ENCODE measurements around the gene SPNS1.
A peak's percentile ranks its signal among the peaks of the same experiment; 100 is the strongest.
"Not testable (repeated sequence)": the region's sequence is repeated elsewhere in the genome, so short reads cannot be mapped to it uniquely, and the experiment has no call there.

The SPNS1 gene

DNA sequence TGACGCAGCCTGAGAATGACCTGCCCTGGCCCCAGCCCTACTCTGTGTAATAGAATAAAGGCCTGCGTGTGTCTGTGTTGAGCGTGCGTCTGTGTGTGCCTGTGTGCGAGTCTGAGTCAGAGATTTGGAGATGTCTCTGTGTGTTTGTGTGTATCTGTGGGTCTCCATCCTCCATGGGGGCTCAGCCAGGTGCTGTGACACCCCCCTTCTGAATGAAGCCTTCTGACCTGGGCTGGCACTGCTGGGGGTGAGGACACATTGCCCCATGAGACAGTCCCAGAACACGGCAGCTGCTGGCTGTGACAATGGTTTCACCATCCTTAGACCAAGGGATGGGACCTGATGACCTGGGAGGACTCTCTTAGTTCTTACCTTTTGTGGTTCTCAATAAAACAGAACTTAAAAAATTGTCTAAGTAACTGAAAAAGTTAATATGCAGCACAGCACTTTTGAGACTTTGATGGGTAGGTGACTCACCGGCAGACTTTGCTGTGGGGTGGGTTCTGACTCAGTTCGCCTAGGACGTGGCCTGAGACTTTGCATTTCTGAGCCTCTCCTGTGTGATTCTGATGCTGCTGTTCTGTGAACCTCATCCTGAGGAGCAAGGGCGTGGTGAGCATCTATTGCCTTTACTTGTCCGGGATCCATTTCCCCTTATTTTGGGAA is 15.9 kb downstream of the SPNS1 start:
- DNase-seq: peak in 1 of 5 donors; percentile 78

- no peak for DNase-seq
Observed at GRCh38 chr16:28991687-28992086, 17.1 kb downstream of the SPNS1 start.

DNA sequence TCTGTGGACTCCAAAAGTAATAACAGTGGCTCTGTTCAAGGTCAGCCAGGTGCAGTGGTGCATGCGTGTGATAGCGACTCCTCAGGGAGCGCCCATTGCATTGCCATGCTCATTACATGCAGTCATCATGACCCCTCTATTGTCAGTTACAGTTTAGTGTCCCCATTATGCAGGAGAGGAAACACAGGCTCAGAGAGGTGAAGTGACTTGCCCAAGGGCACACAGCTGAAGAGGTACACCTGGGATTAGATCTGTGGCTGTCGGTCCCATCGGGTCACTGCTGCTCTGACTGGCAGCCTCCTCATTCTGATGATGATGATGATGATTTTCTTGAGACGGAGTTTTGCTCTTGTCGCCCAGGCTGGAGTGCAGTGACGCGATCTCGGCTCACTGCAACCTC is 17.9 kb downstream of the SPNS1 start:
- no peak for DNase-seq

DNA sequence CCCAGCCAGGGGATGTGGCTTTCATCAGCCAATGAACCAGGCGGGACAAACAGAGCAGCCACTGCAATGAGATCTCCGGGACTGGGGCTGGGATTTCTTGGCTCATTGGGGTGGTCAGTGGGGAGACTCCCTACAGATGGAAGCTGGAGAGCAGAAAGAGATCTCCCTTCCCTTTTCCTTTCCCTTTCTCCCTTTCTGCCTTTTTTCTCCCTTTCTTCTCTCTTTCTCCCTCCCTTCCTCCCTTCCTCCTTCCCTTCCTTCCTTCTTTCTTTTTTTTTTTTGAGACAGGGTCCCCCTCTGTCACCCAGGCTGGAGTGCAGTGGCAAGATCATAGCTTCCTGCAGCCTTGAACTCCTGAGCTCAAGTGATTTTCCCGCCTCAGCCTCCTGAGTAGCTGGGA is 24.3 kb downstream of the SPNS1 start:
- no peak for DNase-seq

GRCh38 chr16:28999577-28999976 is 25.0 kb downstream of the SPNS1 start:
- DNase-seq: no peak

GRCh38 chr16:29000019-29000418 is 25.4 kb downstream of the SPNS1 start:
- DNase-seq: no peak

GRCh38 chr16:29004496-29005139 is 30.0 kb downstream of the SPNS1 start:
- not testable (repeated sequence) for DNase-seq

DNA sequence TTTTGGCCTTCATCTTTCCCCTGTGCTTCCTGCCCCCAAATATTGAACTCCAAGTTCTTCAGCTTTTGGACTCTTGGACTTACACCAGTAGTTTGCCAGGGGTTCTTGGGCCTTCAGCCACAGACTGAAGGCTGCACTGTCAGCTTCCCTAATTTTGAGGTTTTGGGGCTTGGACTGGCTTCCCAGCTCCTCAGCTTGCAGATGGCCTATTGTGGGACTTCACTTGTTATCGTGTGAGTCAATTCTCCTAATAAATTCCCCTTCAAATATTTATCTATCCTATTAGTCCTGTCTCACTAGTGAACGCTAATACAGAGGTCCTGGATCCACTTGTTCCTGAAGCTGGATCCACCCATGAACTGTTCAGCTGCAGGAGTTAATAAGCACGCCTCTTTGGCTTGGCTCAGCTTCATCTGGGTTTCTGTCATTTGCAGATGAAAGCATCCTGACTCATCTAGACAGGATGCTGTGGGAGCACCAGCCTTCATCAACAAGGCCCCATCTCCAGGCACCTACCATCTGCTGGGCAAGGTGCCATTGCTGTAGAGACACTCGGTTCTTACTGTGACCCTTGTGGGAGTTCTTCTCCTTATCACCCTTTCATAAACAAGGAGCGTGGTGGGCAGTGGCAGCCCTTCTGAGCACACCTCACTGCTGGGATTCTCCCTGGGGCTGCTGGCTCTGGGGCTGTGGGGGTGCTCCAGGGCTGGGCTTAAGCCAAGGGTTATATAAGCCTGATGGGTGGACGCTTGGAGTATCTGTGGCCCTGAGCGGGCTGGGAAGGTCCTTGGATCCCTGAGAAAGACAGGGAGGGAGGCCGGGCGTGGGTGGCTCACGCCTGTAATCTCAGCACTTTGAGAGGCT is 33.4 kb downstream of the SPNS1 start:
- DNase-seq: peak in 3 of 5 donors; percentile 49 to 91 (median 52)

DNA sequence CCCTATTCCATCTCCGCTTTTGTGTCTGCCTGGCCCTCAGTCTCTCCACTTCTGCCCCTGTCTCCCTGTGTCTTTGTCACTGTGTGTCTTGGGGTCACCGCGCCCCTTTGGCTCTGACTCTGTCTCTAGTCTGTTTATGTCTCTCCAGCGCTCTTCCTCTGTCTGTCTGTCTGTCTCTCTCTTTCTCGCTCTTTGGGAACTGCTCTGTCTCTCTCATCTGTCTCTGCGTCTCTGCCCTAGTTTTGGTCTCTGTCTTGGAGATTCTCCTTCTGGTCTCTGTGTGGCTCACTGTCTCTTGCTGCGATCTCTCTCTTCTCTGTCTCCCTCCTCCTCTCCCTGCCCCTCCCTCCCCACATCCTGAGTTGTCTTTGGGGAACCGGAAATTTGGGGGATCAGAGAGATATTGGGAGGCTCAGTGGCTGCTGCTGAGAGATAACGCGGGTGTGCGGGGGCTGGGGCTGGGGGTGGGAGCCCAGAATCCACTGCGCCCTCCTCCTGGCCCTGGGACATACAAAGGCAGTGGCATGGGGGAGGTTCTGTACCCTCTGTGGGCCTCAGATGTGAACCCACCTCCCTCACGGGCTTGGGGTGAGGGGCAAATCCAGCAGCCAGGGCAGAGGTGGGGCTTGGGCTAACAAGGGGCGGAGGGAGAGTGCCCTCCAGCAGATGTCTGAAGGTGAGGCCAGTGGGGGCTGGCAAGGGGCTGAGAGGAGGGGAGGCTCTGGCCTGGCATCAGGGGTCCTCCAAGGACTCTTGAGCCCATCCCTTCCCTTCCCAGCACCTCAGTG is 34.7 kb downstream of the SPNS1 start:
- DNase-seq: peak in 1 of 5 donors; percentile 53

GRCh38 chr16:29009838-29010166 is 35.2 kb downstream of the SPNS1 start:
- DNase-seq: no peak

DNA sequence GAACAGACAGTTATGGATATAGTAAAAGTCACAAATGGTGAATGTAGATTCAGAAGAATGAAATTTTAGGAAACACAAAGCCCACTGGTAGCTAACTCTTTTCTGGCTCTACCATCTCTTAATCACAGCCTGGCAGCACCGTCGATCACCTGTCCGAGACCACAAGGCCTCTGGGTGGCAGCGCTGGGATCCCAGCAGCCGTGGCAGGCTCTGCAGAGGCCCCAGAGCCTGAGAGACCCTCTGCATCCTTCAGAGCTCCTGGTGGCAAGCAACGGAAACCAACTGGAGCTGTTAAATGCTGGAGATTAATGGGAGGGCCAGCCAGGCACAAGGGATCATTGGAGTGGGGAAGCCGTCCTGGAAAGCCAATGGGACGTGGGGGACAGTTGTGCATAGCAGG is 36.5 kb downstream of the SPNS1 start:
- no peak for DNase-seq

GRCh38 chr16:29011851-29012250 is 37.3 kb downstream of the SPNS1 start:
- DNase-seq: no peak

DNA sequence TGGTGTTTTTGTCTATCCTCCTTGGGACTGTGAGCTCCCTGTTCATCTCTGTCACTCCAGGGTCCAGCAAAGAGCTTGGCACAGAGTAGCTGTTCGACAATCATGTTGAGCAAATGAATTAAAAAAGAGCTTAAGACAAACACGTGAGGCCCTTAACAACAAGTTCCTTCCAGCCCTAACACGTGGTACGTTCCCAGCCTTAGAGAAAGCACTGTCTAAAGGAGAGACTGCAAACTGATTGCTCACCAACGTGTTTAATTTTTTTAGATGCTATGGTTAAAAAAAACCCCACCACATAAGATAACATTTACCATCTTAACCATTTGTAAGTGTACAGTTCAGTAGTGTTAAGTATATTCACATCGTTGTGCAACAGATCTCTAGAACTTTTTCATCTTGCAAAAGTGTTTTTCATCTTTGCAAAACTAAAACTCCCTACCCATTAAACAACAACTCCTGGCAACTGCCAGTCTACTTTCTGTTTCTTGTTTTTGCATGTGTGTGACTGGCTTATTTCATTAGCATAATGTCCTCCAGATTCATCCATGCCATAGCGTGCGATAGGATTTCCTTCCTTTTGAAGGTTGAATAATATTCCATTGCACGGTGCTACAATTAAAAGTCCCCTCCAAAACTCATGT is 38.5 kb downstream of the SPNS1 start:
- peak in 1 of 5 donors; percentile 68 for DNase-seq

GRCh38 chr16:29014561-29015069 is 40.0 kb downstream of the SPNS1 start:
- DNase-seq: no peak

DNA sequence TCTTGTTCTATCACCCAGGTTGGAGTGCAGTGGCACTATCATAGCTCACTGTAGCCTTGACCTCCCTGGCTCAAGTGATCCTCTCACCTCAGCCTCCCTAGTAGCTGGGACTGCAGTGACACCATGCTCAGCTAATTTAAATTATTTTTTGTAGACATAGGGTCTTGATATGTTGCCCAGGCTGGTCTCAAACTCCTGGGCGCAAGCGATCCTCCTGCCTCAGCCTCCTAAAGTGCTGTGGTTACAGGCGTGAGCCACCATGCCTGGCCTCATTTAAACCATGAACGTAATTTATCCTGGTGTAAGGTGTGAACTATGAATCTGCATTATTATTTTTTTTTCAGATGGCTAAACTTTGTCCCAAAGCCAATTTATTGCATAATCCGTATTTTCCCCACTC is 47.6 kb downstream of the SPNS1 start:
- DNase-seq: no peak

DNA sequence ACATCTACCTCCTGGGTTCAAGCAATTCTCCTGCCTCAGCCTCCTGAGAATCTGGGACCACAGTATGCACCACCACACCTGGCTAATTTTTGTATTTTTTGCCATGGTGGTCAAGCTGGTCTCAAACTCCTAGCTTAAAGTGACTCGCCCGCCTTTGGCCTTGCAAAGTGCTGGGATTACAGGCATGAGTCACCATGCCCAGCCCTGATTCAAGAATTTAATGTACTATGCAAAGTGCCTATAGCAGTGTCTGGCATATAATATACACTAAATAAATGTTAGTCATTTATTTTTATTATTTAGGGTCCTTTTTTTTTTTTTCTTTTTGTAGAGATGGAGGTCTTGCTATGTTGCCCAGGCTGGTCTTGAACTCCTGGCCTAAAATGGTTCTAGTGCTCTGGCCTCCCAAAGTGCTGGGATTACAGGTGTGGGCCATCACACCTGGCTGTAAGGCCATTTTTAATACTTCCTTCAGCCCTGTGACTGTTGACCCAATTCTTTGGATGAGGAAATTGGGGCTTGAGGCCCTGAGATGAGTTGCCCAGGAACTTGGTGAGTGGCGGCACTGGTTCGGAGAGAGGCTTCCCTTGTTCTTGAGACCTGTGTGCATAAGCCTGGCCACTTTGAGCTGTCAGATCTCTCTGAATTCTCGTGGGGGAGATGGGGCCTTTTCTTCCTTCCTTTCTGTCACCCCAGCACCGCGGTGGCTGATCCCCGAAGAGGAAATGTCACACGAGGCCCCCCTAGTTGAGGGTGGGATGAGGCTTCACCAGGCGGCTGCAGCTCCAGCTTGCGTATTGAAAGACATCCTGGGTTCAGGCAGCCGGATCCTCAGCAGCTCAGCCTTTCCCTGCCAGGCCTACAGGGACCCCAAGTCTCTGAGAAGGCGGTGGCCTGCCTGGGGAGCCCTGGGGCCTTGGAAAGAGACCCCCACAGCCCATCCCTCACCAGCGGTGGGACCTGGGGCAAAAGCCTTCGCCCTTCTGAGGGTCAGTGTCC is 49.0 kb downstream of the SPNS1 start:
- no peak for DNase-seq

- DNase-seq: no peak
Observed at GRCh38 chr16:29024278-29024677, 49.7 kb downstream of the SPNS1 start.

DNA sequence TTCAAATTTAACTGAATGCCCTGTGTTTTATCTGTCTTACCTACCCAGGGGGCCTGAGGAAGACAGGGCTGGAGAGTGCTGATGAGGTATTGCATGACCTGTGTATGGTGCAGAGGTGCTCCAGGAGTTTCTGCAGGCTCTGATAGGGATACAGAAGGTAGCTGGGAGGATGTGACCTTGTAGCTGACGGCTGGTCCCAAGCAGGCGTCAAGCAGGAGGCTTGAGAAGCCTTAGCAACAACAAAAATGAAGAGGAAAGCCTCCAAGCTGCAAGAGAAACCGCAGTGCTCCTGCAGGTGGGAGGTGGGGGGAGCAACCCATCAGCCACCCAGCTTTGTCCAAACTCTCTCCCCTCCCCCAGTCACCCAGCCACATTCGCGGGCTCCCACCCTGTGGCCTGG is 50.6 kb downstream of the SPNS1 start:
- DNase-seq: no peak

DNA sequence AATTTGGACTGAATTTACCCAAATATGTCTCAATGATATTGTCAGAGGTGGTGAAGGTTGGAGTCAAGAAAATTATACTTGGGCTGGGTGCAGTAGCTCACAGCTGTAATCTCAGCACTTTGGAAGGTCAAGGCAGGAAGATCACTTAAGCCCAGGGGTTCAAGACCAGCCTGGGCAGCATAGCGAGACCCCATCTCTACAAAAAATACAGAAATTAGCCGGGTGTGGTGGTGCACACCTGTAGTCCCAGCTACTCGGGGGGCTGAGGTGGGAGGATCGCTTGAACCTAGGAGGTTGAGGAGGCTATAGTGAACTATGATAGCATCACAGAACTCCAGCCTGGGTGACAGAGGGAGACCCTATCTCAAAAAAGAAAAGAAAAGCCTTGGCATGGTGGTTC is 51.2 kb downstream of the SPNS1 start:
- DNase-seq: no peak

DNA sequence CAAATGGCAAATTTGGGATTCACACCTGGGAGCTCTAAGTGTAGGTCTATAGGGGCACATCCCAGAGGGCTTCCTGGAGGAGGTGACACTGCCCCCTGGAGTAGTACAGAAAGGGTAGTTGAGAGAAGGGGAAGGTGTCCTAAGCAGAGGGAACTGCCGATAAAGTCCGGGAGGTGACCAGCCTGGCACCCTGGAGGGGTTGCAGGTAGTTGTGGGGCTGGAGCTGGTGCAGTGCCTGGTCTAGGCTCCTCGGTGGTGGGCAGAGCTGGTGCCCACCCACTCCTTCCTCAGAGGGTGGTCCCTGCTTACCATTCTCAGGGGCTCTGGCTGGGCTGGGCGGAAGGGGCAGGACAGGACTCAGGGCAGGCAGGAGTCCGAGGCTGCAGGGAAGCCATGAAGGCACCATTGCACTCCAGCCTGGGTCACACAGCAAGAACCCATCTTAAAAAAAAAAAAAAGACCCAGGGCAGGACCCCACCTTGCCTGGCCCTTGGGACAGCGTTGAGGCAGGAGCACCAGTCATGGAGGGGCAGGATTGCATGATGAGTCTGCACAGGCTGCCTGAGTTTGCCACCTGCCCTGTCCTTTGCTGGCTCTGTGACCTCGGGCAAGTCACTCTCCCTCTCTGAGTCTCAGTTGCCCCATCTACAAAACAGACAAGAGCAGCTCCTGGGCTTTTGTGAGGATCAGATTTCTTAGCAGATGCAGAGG is 54.0 kb downstream of the SPNS1 start:
- DNase-seq: no peak

All from T-helper 1 cell (primary cell).